H9 (cell line): Measurements from ENCODE around the gene KDM1B. TPM values are rescaled to one million over a fixed set of nuclear protein-coding genes. Genes with fewer than 3 reads are reported as not detected.

ENCODE experiments used
- DNase-seq: peaks from one replicate; pipeline ENCODE4 v3.0.0-alpha.2; 2017
- H2AFZ ChIP-seq: one replicate; pipeline ENCODE4 v1.6.1; 2013; ENCODE audit warnings: mild to moderate bottlenecking, low read length, control low read depth, moderate library complexity
- H2AK5ac ChIP-seq: 2 replicates; pipeline ENCODE4 v1.6.1; 2013; ENCODE audit warnings: low read length, control low read depth, mixed read lengths; ENCODE audit not compliant: insufficient read length
- H2BK120ac ChIP-seq: one replicate; pipeline ENCODE4 v1.6.1; 2013; ENCODE audit warnings: low read depth, mild to moderate bottlenecking, low read length, control low read depth, inconsistent platforms; ENCODE audit not compliant: poor library complexity, severe bottlenecking
- H2BK12ac ChIP-seq: 2 replicates; pipeline ENCODE4 v1.6.1; 2013; ENCODE audit warnings: low read length, control low read depth, mixed read lengths, low read depth; ENCODE audit not compliant: insufficient read length
- H2BK15ac ChIP-seq: 2 replicates; pipeline ENCODE4 v1.6.1; 2013; ENCODE audit warnings: low read depth, low read length, control low read depth
- H2BK20ac ChIP-seq: one replicate; pipeline ENCODE4 v1.6.1; 2013; ENCODE audit warnings: low read depth, mild to moderate bottlenecking, low read length, control low read depth, inconsistent platforms; ENCODE audit not compliant: poor library complexity, severe bottlenecking
- H2BK5ac ChIP-seq: 2 replicates; pipeline ENCODE4 v1.6.1; 2013; ENCODE audit warnings: low read length, control low read depth, mixed read lengths; ENCODE audit not compliant: insufficient read length
- H3K14ac ChIP-seq: 2 replicates; pipeline ENCODE4 v1.6.1; 2013; ENCODE audit warnings: low read length, control low read depth; ENCODE audit not compliant: insufficient read depth
- H3K18ac ChIP-seq: 2 replicates; pipeline ENCODE4 v1.6.1; 2013; ENCODE audit warnings: low read depth, mild to moderate bottlenecking, mixed read lengths, low read length, control low read depth; ENCODE audit not compliant: insufficient read length
- H3K23ac ChIP-seq: 2 replicates; pipeline ENCODE4 v1.6.1; 2013; ENCODE audit warnings: low read length, control low read depth, mixed read lengths, low read depth; ENCODE audit not compliant: insufficient read length
- H3K23me2 ChIP-seq: 2 replicates; pipeline ENCODE4 v1.6.1; 2013; ENCODE audit warnings: low read depth, mild to moderate bottlenecking, mixed read lengths, low read length, control low read depth; ENCODE audit not compliant: insufficient read length, poor library complexity, severe bottlenecking
- H3K27ac ChIP-seq: 2 replicates; pipeline ENCODE4 v1.5.1; 2013; ENCODE audit warnings: low read length, control low read depth, mixed read lengths, low read depth; ENCODE audit not compliant: insufficient read length
- H3K27me3 ChIP-seq: 2 replicates; pipeline ENCODE4 v1.6.1; 2013; ENCODE audit warnings: low read length, control low read depth, inconsistent platforms; ENCODE audit not compliant: insufficient read depth
- H3K4ac ChIP-seq: 2 replicates; pipeline ENCODE4 v1.6.1; 2013; ENCODE audit warnings: low read depth, mild to moderate bottlenecking, control low read depth, inconsistent platforms, low read length, moderate library complexity
- H3K4me1 ChIP-seq: 2 replicates; pipeline ENCODE4 v1.6.1; 2013; ENCODE audit warnings: low read length, control low read depth, inconsistent platforms; ENCODE audit not compliant: insufficient read depth
- H3K4me2 ChIP-seq: 2 replicates; pipeline ENCODE4 v1.6.1; 2013; ENCODE audit warnings: low read length, control low read depth, mixed read lengths; ENCODE audit not compliant: insufficient read length, insufficient read depth
- H3K56ac ChIP-seq: 2 replicates; pipeline ENCODE4 v1.6.1; 2013; ENCODE audit warnings: low read depth, mild to moderate bottlenecking, mixed read lengths, low read length, control low read depth; ENCODE audit not compliant: insufficient read length
- H3K79me1 ChIP-seq: 2 replicates; pipeline ENCODE4 v1.6.1; 2013; ENCODE audit warnings: low read depth, mild to moderate bottlenecking, moderate library complexity, low read length, control low read depth, inconsistent platforms; ENCODE audit not compliant: insufficient read depth, poor library complexity, severe bottlenecking
- H3K79me2 ChIP-seq: 2 replicates; pipeline ENCODE4 v1.6.1; 2013; ENCODE audit warnings: low read length, control low read depth, inconsistent platforms; ENCODE audit not compliant: insufficient read depth
- H3K9ac ChIP-seq: 2 replicates; pipeline ENCODE4 v1.6.1; 2013; ENCODE audit warnings: low read length, control low read depth, mixed read lengths; ENCODE audit not compliant: insufficient read length; ENCODE audit errors: extremely low read depth
- H3K9me3 ChIP-seq: one replicate; pipeline ENCODE4 v1.6.1; 2013; ENCODE audit warnings: low read depth, low read length, inconsistent platforms; ENCODE audit not compliant: control insufficient read depth
- H3T11ph ChIP-seq: one replicate; pipeline ENCODE4 v1.6.1; 2013; ENCODE audit warnings: mild to moderate bottlenecking, low read length, control low read depth, inconsistent platforms
- H4K20me1 ChIP-seq: one replicate; pipeline ENCODE4 v1.6.1; 2013; ENCODE audit not compliant: control insufficient read depth, insufficient read length, insufficient read depth
- H4K5ac ChIP-seq: 2 replicates; pipeline ENCODE4 v1.6.1; 2013; ENCODE audit warnings: low read depth, mild to moderate bottlenecking, mixed read lengths, low read length, control low read depth; ENCODE audit not compliant: insufficient read length
- H4K8ac ChIP-seq: replicated peaks from 2 replicates; pipeline ENCODE4 v1.6.1; 2013; ENCODE audit warnings: low read length, control low read depth, mixed read lengths, low read depth; ENCODE audit not compliant: insufficient read length
- H4K91ac ChIP-seq: 2 replicates; pipeline ENCODE4 v1.6.1; 2013; ENCODE audit warnings: low read depth, mild to moderate bottlenecking, moderate library complexity, mixed read lengths, low read length, control low read depth; ENCODE audit not compliant: insufficient read length
- H3K27ac Mint-ChIP-seq, 3 experiments: 2 replicates in 2 of 3; 3 replicates in 1 of 3; pipeline ENCODE4 v1.8.0; 2020 to 2021; ENCODE audit warnings: mixed read lengths in 3 of 3, mild to moderate bottlenecking in 1 of 3, moderate library complexity in 1 of 3
- H3K27me3 Mint-ChIP-seq: 2 replicates; pipeline ENCODE4 v1.8.0; 2021; ENCODE audit warnings: low read depth, mild to moderate bottlenecking, moderate library complexity, mixed read lengths
- H3K36me3 Mint-ChIP-seq, 3 experiments: 2 replicates in 2 of 3; 3 replicates in 1 of 3; pipeline ENCODE4 v1.8.0; 2020 to 2021; ENCODE audit warnings: low read depth in 3 of 3, mixed read lengths in 3 of 3; ENCODE audit not compliant: insufficient read depth in 1 of 3
- H3K4me1 Mint-ChIP-seq, 2 experiments: 2 replicates each; pipeline ENCODE4 v1.8.0; 2020; ENCODE audit warnings: mixed read lengths in 2 of 2
- H3K4me3 Mint-ChIP-seq, 2 experiments: 2 replicates in 1 of 2; 3 replicates in 1 of 2; pipeline ENCODE4 v1.8.0; 2020 to 2021; ENCODE audit warnings: mild to moderate bottlenecking in 2 of 2, mixed read lengths in 2 of 2, moderate library complexity in 1 of 2
- H3K9me3 Mint-ChIP-seq, 2 experiments: 2 replicates in 1 of 2; 3 replicates in 1 of 2; pipeline ENCODE4 v1.8.0; 2020; ENCODE audit warnings: mild to moderate bottlenecking in 2 of 2, mixed read lengths in 2 of 2, moderate library complexity in 1 of 2
- CTCF ChIP-seq: fragments of 200-600 bp; sonication (generic); conservative IDR thresholded peaks from 3 replicates; pipeline ENCODE4 v1.8.0; 2021; ENCODE audit warnings: antibody characterized with exemption, mild to moderate bottlenecking
- WGBS: extraction: QIAGEN DNeasy Blood & Tissue Kit; methylation state at CpG from one replicate; pipeline ENCODE4 v1.1.7; 2013; ENCODE audit warnings: missing lambda C conversion rate, low lambda C conversion rate, mixed read lengths; ENCODE audit not compliant: insufficient read length; ENCODE audit errors: extremely low coverage; 5-methylcytosine and 5-hydroxymethylcytosine counted together
- long read RNA-seq: library from polyadenylated mRNA; unstranded; transcript quantifications from one replicate; pipeline ENCODE4 v2.0.0, GENCODE V29; 2020
- total RNA-seq: library from RNA; stranded (reverse); gene quantifications from 2 replicates; pipeline ENCODE4 v1.2.1, GENCODE V29; 2021

Gene KDM1B
- total RNA-seq: 5.2 and 5.4 TPM in 2 replicates
- long read RNA-seq, partial matches to known transcripts: 1 of 13 reads
- long read RNA-seq, other reads (novel, unspliced or antisense): 12 of 13 reads

GRCh38 chr6:18155150-18155863 is at the start of gene KDM1B:
TSS of gene KDM1B (plus strand) at chr6:18155422. CDS start at chr6:18159896, 4,474 bp downstream.
- no peak for TF ChIP-seq CTCF
- peak within 1 kb of the TSS; percentile 97 to 99 for H3K4me3 Mint-ChIP-seq

More at GRCh38 chr6:18155150-18155863, at the start of gene KDM1B:
- H3K9me3 ChIP-seq: no peaks in the 10 kb centered on the region
- H3K23ac ChIP-seq: no peak within 1 kb of the TSS
- no peak within 1 kb of the TSS for H3K4ac ChIP-seq
- peak within 1 kb of the TSS; percentile 96 to 99 (median 99); a peak in 6 of 7 replicates for H3K27ac Mint-ChIP-seq
- no peak within 1 kb of the TSS for H3K56ac ChIP-seq
- H2BK12ac ChIP-seq: no peak within 1 kb of the TSS
- DNase-seq: peak; percentile 98
- H2AFZ ChIP-seq: peak within 1 kb of the TSS; percentile 98
- H3K4me2 ChIP-seq: peak within 1 kb of the TSS; percentile 85
- no peaks in the 10 kb centered on the region for H4K20me1 ChIP-seq
- H3K27me3 ChIP-seq: no peaks in the 10 kb centered on the region
- H2AK5ac ChIP-seq: no peak within 1 kb of the TSS
- H4K5ac ChIP-seq: no peak within 1 kb of the TSS
- H3K18ac ChIP-seq: peak within 1 kb of the TSS; percentile 82
- H2BK5ac ChIP-seq: no peak within 1 kb of the TSS
- no peaks in the 10 kb centered on the region for H3K79me2 ChIP-seq
- H3T11ph ChIP-seq: no peak within 1 kb of the TSS
- peaks cover 0 to 4% of the 10 kb centered on the region in 2 experiments; a peak in 1 of 5 replicates for H3K9me3 Mint-ChIP-seq
- no peaks in the 10 kb centered on the region for H3K27me3 Mint-ChIP-seq
- H2BK20ac ChIP-seq: no peak within 1 kb of the TSS
- H4K91ac ChIP-seq: no peak within 1 kb of the TSS
- no CpG with 5 or more reads among the region's 87 CpGs for WGBS
- H3K27ac ChIP-seq: peak within 1 kb of the TSS; percentile 20
- H3K36me3 Mint-ChIP-seq: peaks cover 9 to 15% (median 13%) of the 10 kb centered on the region in 3 experiments
- peak within 1 kb of the TSS; percentile 95 for H3K14ac ChIP-seq
- no peak within 1 kb of the TSS for H4K8ac ChIP-seq
- peak within 1 kb of the TSS; percentile 62; the same call in 1 of the 2 replicates for H2BK15ac ChIP-seq
- H3K9ac ChIP-seq: peak within 1 kb of the TSS; percentile 94
- no peaks in the 10 kb centered on the region; the same call in 1 of the 2 replicates for H3K4me1 ChIP-seq
- peaks cover 22 to 23% of the 10 kb centered on the region in 2 experiments for H3K4me1 Mint-ChIP-seq
- peaks cover 12% of the 10 kb centered on the region for H3K23me2 ChIP-seq
- H3K79me1 ChIP-seq: no peaks in the 10 kb centered on the region
- peak within 1 kb of the TSS; percentile 44 for H2BK120ac ChIP-seq
